Ramos (cell line): ENCODE results near the gene MPP3.

Source experiments
- in situ Hi-C: fragments of 300-500 bp; cut with MboI; formaldehyde crosslinking; loops from one replicate; pipeline ENCODE4 v1.14.3; 2022; ENCODE audit warnings: low sequenced_read_pairs; ENCODE audit not compliant: unreplicated experiment

The MPP3 gene

DNA sequence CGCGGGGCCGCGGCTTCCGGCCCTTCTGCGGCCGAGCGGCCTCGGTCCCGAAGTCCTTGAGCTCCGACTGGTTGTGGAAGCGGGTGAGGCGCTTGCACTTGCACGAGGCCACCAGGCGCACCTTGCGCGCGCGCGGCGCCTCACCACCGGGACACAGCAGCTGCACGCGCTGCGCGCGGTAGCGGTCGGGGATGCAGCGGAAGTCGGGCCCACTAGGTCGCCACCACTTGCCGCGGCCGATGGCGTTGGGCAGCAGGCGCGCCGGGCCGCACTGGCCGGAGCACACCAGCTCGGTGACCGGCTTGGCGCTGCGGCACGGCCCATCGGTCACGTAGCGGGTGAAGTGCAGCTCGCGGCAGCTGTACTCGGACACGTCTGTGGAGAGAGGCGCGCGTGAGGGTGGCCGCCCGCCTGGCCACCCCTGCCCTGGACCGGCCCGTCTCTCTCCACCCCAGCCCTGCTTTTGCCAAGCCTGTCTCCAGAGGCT is 77.5 kb downstream of the MPP3 start:
- in situ Hi-C loops = no loop called here

DNA sequence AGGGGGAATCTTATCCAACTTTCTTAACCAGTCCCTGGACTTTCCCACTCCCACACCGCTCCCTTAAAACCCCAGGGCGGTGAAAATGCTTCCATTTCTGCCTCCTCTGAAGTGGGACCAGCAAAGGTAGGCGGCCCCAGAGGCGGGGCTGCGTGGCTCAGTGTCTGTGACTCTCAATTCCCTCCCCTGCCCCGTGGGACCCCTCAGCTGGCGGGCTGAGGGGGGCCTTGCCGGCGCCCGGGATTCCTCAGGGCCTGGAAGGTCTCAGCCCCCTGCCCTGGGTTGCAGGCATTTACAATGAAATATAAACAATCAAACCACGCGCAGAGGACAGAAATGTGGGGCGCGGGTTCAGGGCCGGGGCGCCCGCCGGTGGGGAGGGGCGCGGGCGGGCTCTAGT is 78.0 kb downstream of the MPP3 start:
- in situ Hi-C loops = loop anchor here (5.0 kb wide), 1 partner anchor 58 kb away; no protein-coding TSS in a partner anchor

DNA sequence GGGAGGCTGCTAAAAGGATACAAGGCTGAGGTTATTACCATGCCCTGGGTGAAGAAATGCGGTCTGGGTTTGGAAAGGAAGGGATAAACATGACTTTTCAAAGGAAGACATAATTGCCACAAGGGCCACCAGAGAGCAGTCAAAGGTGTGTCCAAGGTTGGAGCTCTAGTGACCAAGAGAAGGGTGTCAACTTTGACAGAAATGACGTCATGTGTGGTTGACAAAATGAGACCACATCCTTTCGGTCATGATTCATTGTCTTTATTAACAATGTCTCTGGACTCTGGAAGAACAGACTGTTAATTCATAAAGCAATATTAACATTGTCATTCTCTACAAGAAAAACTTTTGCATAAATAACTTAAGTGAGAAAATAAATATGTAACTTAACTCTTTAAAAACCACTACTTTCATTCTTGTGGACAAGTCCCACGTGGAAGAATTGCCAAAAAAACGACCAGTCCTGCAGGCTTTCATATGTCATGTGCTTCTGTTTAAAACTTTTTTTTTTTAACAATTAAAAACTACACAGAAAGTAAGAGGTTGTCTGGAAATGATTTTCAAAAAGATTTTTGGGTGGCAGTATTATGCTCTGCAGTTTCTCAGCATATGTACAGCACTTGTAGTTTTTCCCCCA is 79.3 kb downstream of the MPP3 start:
- in situ Hi-C loops = loop anchor here (5.0 kb wide), 1 partner anchor 56 kb away; no protein-coding TSS in a partner anchor
